Muscle of back (tissue), 11 donors: ENCODE results near the gene UBE2N. TPM values are rescaled to one million over a fixed set of nuclear protein-coding genes. Genes with fewer than 3 reads are reported as not detected.

ENCODE experiments used
- DNase-seq, 3 donors: peaks; one replicate each; pipeline versions ENCODE4 v3.0.0 to v3.0.0-alpha.2; 2013
- polyA plus RNA-seq, 10 donors: library from polyadenylated mRNA; unstranded; fragments of 120-200 nt; gene quantifications; one replicate each; pipeline ENCODE4 v1.2.1, GENCODE V29; 2013; ENCODE audit not compliant: insufficient read length in 10 of 10

The UBE2N gene
- polyA plus RNA-seq, 10 donors: 90.2 to 123 (median 105) TPM

GRCh38 chr12:93381161-93381975 is 60.4 kb downstream of the UBE2N start:
- no peak for DNase-seq

GRCh38 chr12:93380480-93381121 is 61.1 kb downstream of the UBE2N start:
- peak; percentile 48 to 76 (median 49) for DNase-seq

GRCh38 chr12:93379981-93380361 is 61.8 kb downstream of the UBE2N start:
- peak; percentile 13 to 67 (median 46) for DNase-seq

- peak; percentile 41 to 70 (median 48) for DNase-seq
Measured at GRCh38 chr12:93379326-93379980, 62.3 kb downstream of the UBE2N start.

- DNase-seq: peak in 2 of 3 donors; percentile 59 to 85
Measured at GRCh38 chr12:93378998-93379325, 62.8 kb downstream of the UBE2N start.

DNA sequence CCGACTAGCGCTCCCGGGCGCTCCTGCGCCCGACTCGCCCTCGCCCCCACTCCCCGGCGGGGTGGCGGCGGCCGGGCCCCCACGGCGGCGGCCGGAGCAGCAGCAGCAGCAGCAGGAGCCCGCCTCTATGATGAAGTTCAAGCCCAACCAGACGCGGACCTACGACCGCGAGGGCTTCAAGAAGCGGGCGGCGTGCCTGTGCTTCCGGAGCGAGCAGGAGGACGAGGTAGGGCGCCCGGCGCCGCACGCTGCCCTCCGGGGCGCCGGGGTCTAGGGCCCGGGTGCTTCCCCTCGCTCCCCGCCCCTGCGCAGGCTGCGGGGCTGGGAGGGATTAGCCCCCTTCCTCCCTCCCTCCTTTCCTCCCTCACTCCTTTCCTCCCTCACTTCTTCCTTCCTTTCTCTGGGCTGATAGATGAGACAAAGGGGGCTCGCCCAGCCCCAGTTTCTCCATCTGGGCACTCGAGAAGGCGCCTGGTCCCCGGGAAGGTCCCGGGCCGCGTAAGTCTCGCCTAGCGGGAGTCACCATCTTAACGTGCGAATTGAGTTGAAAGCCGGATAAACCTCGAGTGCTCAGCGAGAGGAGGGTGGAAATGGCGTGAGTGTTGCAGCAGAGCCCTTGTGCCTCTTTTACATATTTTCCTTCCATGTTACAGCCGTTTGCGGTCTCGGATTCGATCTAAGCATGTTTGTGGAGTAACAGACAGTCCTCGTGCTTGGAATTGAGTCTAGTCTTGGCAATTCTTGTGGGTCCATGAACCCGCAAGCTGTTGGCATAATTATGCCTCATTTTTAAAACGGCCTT is 63.4 kb downstream of the UBE2N start:
- DNase-seq: peak; percentile 66 to 91 (median 70)

DNA sequence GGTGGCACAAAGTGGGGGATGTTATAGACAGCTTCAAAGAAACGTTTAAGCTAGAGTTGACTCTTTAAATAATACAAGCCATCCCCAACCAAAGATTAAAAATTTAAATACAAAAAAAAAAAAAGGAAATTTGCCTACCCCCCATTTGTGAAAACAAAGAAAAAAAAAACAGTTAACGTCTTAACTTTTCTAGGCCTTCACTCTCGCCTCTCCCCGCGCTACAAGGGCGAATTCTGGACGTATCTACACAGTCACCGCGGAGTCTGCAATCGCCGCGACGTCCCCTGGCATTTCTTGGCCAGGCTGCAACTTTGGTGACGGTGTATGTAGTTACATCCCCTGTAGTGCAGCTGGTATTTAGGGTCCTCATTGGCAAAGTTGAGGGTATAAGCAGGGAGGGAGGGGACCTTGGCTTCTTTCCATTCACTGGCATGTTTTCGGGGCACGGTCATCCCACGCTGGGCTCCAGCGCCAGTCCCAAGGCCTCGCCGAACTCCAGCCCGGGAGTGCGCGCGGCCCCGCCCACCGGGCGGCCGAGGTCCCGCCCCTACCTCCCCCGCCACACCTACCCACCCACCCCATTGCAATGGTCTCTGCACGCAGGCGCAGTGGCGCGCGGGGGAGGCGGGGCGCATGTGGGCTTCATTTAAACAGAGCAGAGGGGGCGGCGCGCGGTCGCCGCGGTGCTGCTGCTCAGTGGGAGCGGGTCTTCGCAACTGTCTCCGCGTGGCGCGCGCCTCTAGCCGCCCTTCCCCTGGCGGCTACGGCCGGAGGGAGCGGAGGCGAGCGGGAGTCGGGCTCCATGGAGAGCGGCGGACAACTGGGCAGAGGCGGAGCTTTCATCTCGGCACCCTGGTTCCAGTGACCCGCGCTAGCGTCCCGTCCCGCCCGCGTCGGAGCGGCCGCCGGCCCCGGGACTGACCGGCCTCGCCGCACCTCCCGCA is 64.2 kb downstream of the UBE2N start, which contains the start of gene NUDT4:
Gene NUDT4, plus strand, starts transcription at position 674 of the 944 bp plus-strand sequence. CDS start 398 bp downstream, outside the sequence.
- DNase-seq: peak; percentile 97 to 98 (median 98)

DNA sequence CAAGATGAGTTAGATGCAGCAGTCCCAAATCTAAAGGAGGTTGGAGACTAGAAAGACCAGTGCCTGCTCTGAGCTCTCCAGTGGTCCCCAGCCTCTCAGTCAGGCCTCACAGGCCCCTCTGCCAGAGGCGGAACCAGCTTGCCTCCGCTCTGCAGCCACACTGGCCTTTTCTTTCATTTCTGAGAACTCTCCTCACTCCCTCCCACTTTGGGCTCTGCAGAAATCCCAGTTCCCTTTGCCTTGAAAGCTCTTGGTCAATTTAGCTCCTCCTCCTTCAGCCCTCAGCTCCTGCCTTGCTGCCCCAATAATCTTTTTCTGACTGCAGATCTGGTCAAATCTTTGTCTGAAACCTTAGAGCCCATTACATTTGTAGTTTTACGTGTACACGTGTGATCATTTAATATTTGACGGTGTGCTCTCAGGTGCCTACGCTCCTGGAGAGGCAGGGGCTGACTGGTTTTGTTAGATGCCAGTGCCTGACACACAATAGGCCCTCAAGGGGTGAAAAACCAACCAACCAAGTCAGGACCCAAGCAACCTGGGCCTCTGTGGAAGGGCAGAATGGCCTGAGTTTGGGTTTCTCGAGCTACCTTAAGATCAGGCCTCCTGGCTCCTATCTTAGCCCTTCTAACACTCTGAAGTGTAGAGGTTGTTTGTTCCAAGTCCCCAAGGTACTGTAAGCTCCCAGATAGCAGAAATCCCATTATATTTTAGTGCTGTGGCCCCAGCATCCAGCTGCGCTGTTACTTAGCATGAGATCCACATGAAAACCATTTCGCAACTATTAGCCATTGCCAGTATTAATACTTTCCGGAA is 65.1 kb downstream of the UBE2N start:
- DNase-seq: peak; percentile 17 to 59 (median 30)

DNA sequence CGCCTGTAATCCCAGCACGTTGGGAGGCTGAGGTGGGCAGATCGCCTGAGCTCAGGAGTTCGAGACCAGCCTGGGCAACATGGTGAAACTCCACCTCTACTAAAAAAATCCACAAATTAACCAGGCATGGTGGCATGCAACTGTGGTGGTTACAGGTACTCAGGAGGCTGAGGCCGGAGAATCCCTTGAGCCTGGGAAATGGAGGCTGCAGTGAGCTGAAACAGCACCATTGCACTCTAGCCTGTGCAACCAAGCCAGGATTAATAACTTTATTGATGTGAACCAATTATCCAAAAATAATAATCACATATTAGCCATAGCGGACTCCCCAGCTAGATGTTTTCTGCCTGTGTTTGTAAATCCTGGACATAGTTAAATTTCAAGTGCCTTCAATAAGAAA is 65.8 kb downstream of the UBE2N start:
- no peak for DNase-seq

DNA sequence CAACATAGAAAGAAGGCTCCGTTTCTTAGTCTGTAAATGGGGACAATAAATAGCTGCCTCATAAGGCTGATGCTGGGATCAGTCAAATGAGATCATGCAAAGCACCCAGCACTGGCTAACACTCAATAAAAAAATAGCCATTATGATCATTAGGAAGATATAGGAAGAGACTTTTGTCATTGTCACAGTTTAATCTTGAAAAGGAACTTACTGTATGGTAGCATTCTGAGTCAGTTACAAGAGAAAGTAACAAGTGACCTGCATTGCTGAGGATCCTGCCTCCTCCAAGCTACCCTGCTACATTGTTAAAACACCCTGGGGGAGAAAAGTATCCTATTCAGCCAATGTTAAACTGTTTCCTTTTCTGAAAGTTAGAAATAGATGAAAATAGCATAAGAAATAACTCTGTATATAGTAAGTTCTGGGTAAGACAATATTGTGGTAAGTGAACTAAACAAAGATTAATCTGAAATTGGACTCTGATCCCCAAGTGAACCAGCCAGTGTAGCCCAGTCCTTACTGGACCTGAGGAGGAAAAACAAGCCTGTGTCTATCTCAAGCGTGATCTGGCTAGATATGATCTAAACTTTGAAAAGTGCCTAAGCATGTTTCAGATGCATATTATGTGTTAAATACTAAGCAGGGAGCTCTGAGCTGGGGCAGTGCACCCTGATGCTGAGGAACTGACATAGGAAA is 67.6 kb downstream of the UBE2N start:
- no peak for DNase-seq

DNA sequence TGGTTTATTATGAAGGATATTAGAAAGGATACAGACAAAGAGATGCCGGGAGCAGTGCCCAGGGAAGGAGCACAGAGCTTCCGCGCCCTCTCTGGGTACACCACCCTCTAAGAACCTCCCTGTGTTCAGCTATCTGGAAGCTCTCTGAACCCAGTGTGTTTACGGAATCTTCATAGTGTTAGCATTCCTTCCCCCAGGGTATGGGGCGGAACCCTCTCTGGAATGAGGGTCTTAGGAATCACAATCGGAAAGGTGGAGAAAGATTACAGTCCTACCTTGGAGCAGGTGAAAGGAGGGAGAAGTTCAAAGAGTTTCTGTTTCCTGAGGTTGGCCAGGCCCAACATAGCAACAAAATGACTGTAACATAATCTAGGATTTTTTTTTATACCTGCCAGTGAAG is 70.8 kb downstream of the UBE2N start:
- DNase-seq: no peak

GRCh38 chr12:93369505-93369904 is 72.2 kb downstream of the UBE2N start:
- DNase-seq: no peak

GRCh38 chr12:93368766-93369165 is 73.0 kb downstream of the UBE2N start:
- no peak for DNase-seq

DNA sequence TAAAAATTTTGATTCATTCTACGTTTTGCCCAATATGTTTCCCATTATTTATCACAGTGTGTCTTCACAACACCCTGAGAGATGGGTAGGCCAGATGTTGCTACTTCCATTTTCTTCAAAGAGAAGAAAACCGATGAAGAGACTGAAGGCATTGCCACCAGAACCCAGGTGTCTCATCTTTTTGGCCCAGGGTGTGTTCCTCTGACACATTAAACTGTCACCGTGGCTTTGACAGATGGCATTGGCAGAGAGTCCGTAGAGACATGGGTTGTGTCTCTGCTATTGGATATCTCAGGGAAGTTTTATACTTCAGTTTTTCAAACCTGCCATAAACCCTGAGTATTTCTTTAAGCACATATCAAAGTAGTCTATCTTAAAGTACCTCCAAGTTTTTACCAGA is 75.3 kb downstream of the UBE2N start:
- DNase-seq: no peak

- DNase-seq: no peak
Measured at GRCh38 chr12:93365616-93366405, 75.9 kb downstream of the UBE2N start.

DNA sequence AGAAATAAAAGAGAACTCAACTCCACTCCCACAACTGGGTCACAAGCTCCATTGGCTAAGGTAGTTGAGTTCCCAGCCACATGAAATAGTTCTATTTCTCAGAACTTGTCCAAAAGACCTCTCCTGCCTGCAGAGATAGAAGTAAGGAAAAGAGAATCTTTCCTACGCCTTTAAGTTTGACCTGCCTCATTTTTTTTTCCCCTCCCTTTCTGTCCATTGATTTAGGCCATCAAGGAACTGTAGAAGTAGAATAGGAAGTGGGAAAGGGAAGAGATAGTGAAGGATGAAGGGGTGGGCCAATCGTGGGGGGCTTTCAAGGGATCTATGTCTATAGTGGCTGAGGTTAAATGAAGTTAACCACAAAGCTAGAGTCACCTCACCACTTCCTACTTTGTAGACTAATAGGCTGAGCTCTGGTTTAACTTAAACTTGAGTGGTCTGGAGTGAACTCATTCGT is 77.9 kb downstream of the UBE2N start:
- no peak for DNase-seq

- peak in 2 of 3 donors; percentile 18 to 24 for DNase-seq
Measured at GRCh38 chr12:93361151-93361919, 80.4 kb downstream of the UBE2N start.
